Smooth muscle cell (in vitro differentiated cells): ENCODE results near the gene PTGFRN. TPM values are rescaled to one million over a fixed set of nuclear protein-coding genes. Genes with fewer than 3 reads are reported as not detected.

Experiments
- DNase-seq: peaks from one replicate; lab custom pipeline; 2025; ENCODE audit not compliant: unreplicated experiment; lab: John Stamatoyannopoulos, UW
- H2AFZ ChIP-seq: fragments of 200-600 bp; sonication (generic); 2 replicates; pipeline ENCODE4 v1.6.0; 2016; ENCODE audit warnings: antibody characterized with exemption, low read depth, mild to moderate bottlenecking
- H3F3A ChIP-seq: fragments of 200-600 bp; sonication (generic); 2 replicates; pipeline ENCODE4 v1.6.0; 2017; ENCODE audit warnings: antibody characterized with exemption, low read depth
- H3K27ac ChIP-seq: fragments of 200-600 bp; sonication (generic); 2 replicates; pipeline ENCODE4 v1.5.1; 2016; ENCODE audit warnings: low read depth, mild to moderate bottlenecking
- H3K27me3 ChIP-seq: fragments of 200-600 bp; sonication (generic); 2 replicates; pipeline ENCODE4 v1.6.1; 2016; ENCODE audit warnings: low read depth, mild to moderate bottlenecking
- H3K36me3 ChIP-seq: fragments of 200-600 bp; sonication (generic); 2 replicates; pipeline ENCODE4 v1.5.1; 2016; ENCODE audit warnings: low read depth
- H3K4me1 ChIP-seq: fragments of 200-600 bp; sonication (generic); 2 replicates; pipeline ENCODE4 v1.5.1; 2016; ENCODE audit warnings: low read depth
- H3K4me2 ChIP-seq: fragments of 200-600 bp; sonication (generic); 2 replicates; pipeline ENCODE4 v1.6.0; 2016; ENCODE audit warnings: mild to moderate bottlenecking
- H3K4me3 ChIP-seq: fragments of 200-600 bp; sonication (generic); 2 replicates; pipeline ENCODE4 v1.5.1; 2016; ENCODE audit warnings: mild to moderate bottlenecking
- H3K79me2 ChIP-seq: fragments of 200-600 bp; sonication (generic); 2 replicates; pipeline ENCODE4 v1.6.0; 2016; ENCODE audit warnings: low read depth, mild to moderate bottlenecking
- H3K9ac ChIP-seq: fragments of 200-600 bp; sonication (generic); 2 replicates; pipeline ENCODE4 v1.6.0; 2016; ENCODE audit warnings: low read depth
- H3K9me3 ChIP-seq: fragments of 200-600 bp; sonication (generic); replicated peaks from 2 replicates; pipeline ENCODE4 v1.5.1; 2016; ENCODE audit warnings: low read depth
- H4K20me1 ChIP-seq: fragments of 200-600 bp; sonication (generic); 2 replicates; pipeline ENCODE4 v1.6.0; 2016; ENCODE audit warnings: low read depth
- WGBS: methylation state at CpG from one replicate; pipeline ENCODE4 v1.1.7; 2016; ENCODE audit warnings: low lambda C conversion rate; 5-methylcytosine and 5-hydroxymethylcytosine counted together
- polyA plus RNA-seq: library from polyadenylated mRNA; unstranded; fragments of >200 nt; fragmentation: Nextera tagmentation; extraction: Ambion mirVana; gene quantifications from 2 replicates; pipeline ENCODE4 v1.2.1, GENCODE V29; 2016
- total RNA-seq: library from RNA; depleted of rRNA; stranded (reverse); fragments of >200 nt; gene quantifications from 2 replicates; pipeline ENCODE4 v1.2.3, GENCODE V29; 2014
- TF ChIP-seq, protein P1 (sequence below): fragments of 200-600 bp; sonication (generic); IDR thresholded peaks from 2 replicates; pipeline ENCODE4 v1.5.1; 2017; ENCODE audit warnings: borderline replicate concordance, mild to moderate bottlenecking, antibody characterized with exemption; ENCODE audit not compliant: insufficient read depth, poor library complexity, severe bottlenecking

The PTGFRN gene
- total and polyA plus RNA-seq, 2 experiments from 2014 or later = 64.2 to 97.9 TPM

DNA sequence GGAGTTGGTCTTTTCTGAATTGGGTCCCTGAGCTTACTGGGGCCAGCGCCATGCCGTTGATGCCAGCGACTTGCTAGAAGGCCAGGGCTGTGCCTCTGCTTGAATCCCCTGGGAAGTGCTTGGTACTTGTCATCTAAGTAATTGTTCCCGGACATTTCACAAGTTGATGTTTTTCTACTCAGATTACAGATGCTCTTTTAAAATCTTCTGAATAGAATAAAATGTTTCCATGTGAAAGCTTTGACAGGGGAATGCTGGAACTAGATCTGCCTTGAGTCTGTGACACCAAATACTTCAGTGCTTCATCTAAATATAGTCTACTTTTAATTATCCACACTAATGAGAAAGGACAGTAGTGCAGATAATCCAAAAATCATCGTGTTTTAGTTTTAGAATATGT is 38.3 kb downstream of the PTGFRN start:
- 94% methylated on average over 5 of the region's 5 CpGs for WGBS
- Histone ChIP-seq H3K9ac (no peak overlapping the region), H3K4me2 (no peak overlapping the region), H3K36me3 (peaks cover 11% of the 10 kb centered on the region), H2AFZ (no peak overlapping the region), H3K79me2 (no peaks in the 10 kb centered on the region), H3K4me1 (peaks cover 36% of the 10 kb centered on the region), H3K27me3 (no peaks in the 10 kb centered on the region), H3K4me3 (no peak overlapping the region), H3K27ac (no peak overlapping the region), H3F3A (no peaks in the 10 kb centered on the region), H4K20me1 (peaks cover 68% of the 10 kb centered on the region), H3K9me3 (no peaks in the 10 kb centered on the region)
- DNase-seq = no peak
- TF ChIP-seq, protein P1, sequence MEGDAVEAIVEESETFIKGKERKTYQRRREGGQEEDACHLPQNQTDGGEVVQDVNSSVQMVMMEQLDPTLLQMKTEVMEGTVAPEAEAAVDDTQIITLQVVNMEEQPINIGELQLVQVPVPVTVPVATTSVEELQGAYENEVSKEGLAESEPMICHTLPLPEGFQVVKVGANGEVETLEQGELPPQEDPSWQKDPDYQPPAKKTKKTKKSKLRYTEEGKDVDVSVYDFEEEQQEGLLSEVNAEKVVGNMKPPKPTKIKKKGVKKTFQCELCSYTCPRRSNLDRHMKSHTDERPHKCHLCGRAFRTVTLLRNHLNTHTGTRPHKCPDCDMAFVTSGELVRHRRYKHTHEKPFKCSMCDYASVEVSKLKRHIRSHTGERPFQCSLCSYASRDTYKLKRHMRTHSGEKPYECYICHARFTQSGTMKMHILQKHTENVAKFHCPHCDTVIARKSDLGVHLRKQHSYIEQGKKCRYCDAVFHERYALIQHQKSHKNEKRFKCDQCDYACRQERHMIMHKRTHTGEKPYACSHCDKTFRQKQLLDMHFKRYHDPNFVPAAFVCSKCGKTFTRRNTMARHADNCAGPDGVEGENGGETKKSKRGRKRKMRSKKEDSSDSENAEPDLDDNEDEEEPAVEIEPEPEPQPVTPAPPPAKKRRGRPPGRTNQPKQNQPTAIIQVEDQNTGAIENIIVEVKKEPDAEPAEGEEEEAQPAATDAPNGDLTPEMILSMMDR = no peak

DNA sequence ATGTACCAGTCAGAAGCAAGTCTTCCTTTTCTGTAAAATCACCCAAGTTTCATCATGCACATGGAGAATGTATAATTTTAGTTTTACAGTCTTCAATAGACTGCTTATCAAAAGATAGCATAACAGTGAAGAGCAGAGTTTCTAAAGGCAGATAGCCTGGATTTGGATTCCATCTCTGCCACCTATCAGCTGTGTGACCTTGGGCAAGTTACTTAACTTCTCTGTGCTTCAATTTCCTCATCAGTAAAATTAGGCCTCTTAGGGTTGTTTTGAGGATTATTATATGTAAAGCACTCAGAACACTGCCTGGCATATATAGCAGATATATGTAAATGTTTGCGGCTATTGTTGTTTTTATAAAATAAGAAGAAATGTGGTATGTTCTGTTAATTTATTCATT is 38.9 kb downstream of the PTGFRN start:
- Histone ChIP-seq H3K4me2 (no peak overlapping the region), H4K20me1 (peaks cover 70% of the 10 kb centered on the region), H3K9me3 (no peaks in the 10 kb centered on the region), H2AFZ (no peak overlapping the region), H3K4me1 (peaks cover 40% of the 10 kb centered on the region), H3K79me2 (no peaks in the 10 kb centered on the region), H3F3A (no peaks in the 10 kb centered on the region), H3K9ac (no peak overlapping the region), H3K27ac (no peak overlapping the region), H3K4me3 (no peak overlapping the region), H3K27me3 (no peaks in the 10 kb centered on the region), H3K36me3 (peaks cover 11% of the 10 kb centered on the region)
- no peak for DNase-seq
- 97% methylated on average over 1 of the region's 1 CpG for WGBS
- TF ChIP-seq, protein P1 = no peak

DNA sequence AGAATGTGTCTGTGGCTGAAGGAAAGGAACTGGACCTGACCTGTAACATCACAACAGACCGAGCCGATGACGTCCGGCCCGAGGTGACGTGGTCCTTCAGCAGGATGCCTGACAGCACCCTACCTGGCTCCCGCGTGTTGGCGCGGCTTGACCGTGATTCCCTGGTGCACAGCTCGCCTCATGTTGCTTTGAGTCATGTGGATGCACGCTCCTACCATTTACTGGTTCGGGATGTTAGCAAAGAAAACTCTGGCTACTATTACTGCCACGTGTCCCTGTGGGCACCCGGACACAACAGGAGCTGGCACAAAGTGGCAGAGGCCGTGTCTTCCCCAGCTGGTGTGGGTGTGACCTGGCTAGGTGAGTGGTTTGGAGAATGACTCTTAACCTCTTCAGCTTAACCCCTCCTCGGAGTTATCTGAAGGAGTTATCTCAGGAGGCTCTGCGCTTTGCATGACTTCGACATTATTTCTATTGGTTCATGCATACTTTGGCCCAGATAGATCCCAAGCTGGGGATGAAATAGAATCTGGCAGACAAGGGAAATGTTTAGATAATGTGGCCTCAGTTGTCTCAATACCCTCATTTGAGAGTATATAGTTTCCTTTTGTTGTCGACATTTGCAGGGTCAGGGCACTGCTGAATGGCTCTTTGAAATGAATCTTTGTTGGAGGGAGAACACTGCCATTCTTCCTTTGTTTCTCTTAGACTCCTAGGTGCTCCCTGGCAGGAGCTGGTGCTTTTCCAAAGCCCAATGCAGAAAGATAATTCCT is 39.7 kb downstream of the PTGFRN start:
- Histone ChIP-seq H3K36me3 (peaks cover 11% of the 10 kb centered on the region), H3K79me2 (no peaks in the 10 kb centered on the region)

More for the DNA sequence above, 39.7 kb downstream of the PTGFRN start:
- TF ChIP-seq, protein P1 = no peak
- no peak for DNase-seq
- Histone ChIP-seq H3F3A (no peaks in the 10 kb centered on the region), H3K27me3 (no peaks in the 10 kb centered on the region), H3K27ac (no peak overlapping the region), H3K4me1 (peaks cover 40% of the 10 kb centered on the region), H3K9me3 (no peaks in the 10 kb centered on the region), H3K4me2 (no peak overlapping the region), H3K9ac (no peak overlapping the region), H2AFZ (no peak overlapping the region), H4K20me1 (peaks cover 69% of the 10 kb centered on the region), H3K4me3 (no peak overlapping the region)
- 95% methylated on average over 21 of the region's 21 CpGs for WGBS
